ENCODE data around the gene HAUS2.
"Not testable (repeated sequence)": the region's sequence is repeated elsewhere in the genome, so short reads cannot be mapped to it uniquely, and the experiment has no call there.

The HAUS2 gene

GRCh38 chr15:42549032-42549491 lies 424 bp downstream of the HAUS2 start:
- Mint-ChIP-seq H3K4me1 (ENCODE audit: low read depth) (peaks cover 55% of the 10 kb centered on the region), H3K27ac (peak overlapping the region; percentile 96), H3K36me3 (peaks cover 4% of the 10 kb centered on the region), H3K4me3 (peak overlapping the region; percentile 99), H3K27me3 (no peaks in the 10 kb centered on the region), H3K9me3 (ENCODE audit: low read depth) (no peaks in the 10 kb centered on the region)

- Mint-ChIP-seq H3K4me1 (ENCODE audit: low read depth) (peaks cover 56% of the 10 kb centered on the region), H3K27ac (peak overlapping the region; percentile 64), H3K9me3 (ENCODE audit: low read depth) (no peaks in the 10 kb centered on the region), H3K27me3 (no peaks in the 10 kb centered on the region), H3K4me3 (peak overlapping the region; percentile 99), H3K36me3 (peaks cover 4% of the 10 kb centered on the region)
Observed at GRCh38 chr15:42549741-42550392, 1.2 kb downstream of the HAUS2 start.

- no peaks in the 10 kb centered on the region for H3K9me3 Mint-ChIP-seq (ENCODE audit: low read depth)
- H3K27ac Mint-ChIP-seq: peak overlapping the region; percentile 30
- no peaks in the 10 kb centered on the region for H3K27me3 Mint-ChIP-seq
- no peaks in the 10 kb centered on the region for H3K36me3 Mint-ChIP-seq
- H3K4me1 Mint-ChIP-seq (ENCODE audit: low read depth): peaks cover 29% of the 10 kb centered on the region
- no peak overlapping the region for H3K4me3 Mint-ChIP-seq
Observed at GRCh38 chr15:42553554-42553953, 4.9 kb downstream of the HAUS2 start.

GRCh38 chr15:42556550-42557207 lies 8.0 kb downstream of the HAUS2 start:
- peaks cover 16% of the 10 kb centered on the region for H3K4me1 Mint-ChIP-seq (ENCODE audit: low read depth)
- H3K9me3 Mint-ChIP-seq (ENCODE audit: low read depth); H3K27me3 Mint-ChIP-seq; H3K27ac Mint-ChIP-seq; H3K36me3 Mint-ChIP-seq; H3K4me3 Mint-ChIP-seq: not testable (repeated sequence)

GRCh38 chr15:42558739-42559138 lies 10.1 kb downstream of the HAUS2 start:
- H3K27me3 Mint-ChIP-seq: no peaks in the 10 kb centered on the region
- no peak overlapping the region for H3K4me3 Mint-ChIP-seq
- peaks cover 2% of the 10 kb centered on the region for H3K36me3 Mint-ChIP-seq
- no peaks in the 10 kb centered on the region for H3K9me3 Mint-ChIP-seq (ENCODE audit: low read depth)
- no peak overlapping the region for H3K27ac Mint-ChIP-seq
- H3K4me1 Mint-ChIP-seq (ENCODE audit: low read depth): peaks cover 8% of the 10 kb centered on the region

GRCh38 chr15:42575188-42576039 lies 26.8 kb downstream of the HAUS2 start, which contains the start of gene STARD9:
TSS of gene STARD9 (plus strand) at chr15:42575606. CDS start at chr15:42575716, 110 bp downstream.
- Mint-ChIP-seq H3K4me1 (ENCODE audit: low read depth) (peaks cover 16% of the 10 kb centered on the region), H3K36me3 (no peaks in the 10 kb centered on the region), H3K27me3 (no peaks in the 10 kb centered on the region), H3K4me3 (peak within 1 kb of the TSS; percentile 92), H3K27ac (peak within 1 kb of the TSS; percentile 80), H3K9me3 (ENCODE audit: low read depth) (no peaks in the 10 kb centered on the region)

GRCh38 chr15:42576040-42576594 lies 27.5 kb downstream of the HAUS2 start:
- Mint-ChIP-seq H3K27ac (peak overlapping the region; percentile 79), H3K4me1 (ENCODE audit: low read depth) (peaks cover 22% of the 10 kb centered on the region), H3K27me3 (no peaks in the 10 kb centered on the region), H3K9me3 (ENCODE audit: low read depth) (no peaks in the 10 kb centered on the region), H3K36me3 (no peaks in the 10 kb centered on the region), H3K4me3 (peak overlapping the region; percentile 92)

- H3K27ac Mint-ChIP-seq: peak overlapping the region; percentile 6
- H3K9me3 Mint-ChIP-seq (ENCODE audit: low read depth): no peaks in the 10 kb centered on the region
- H3K4me1 Mint-ChIP-seq (ENCODE audit: low read depth): peaks cover 28% of the 10 kb centered on the region
- no peaks in the 10 kb centered on the region for H3K36me3 Mint-ChIP-seq
- peak overlapping the region; percentile 92 for H3K4me3 Mint-ChIP-seq
- H3K27me3 Mint-ChIP-seq: no peaks in the 10 kb centered on the region
Observed at GRCh38 chr15:42576776-42577175, 28.1 kb downstream of the HAUS2 start.

GRCh38 chr15:42577514-42578031 lies 28.9 kb downstream of the HAUS2 start:
- H3K27ac Mint-ChIP-seq: no peak overlapping the region
- no peaks in the 10 kb centered on the region for H3K27me3 Mint-ChIP-seq
- peaks cover 36% of the 10 kb centered on the region for H3K4me1 Mint-ChIP-seq (ENCODE audit: low read depth)
- peak overlapping the region; percentile 2 for H3K4me3 Mint-ChIP-seq
- no peaks in the 10 kb centered on the region for H3K9me3 Mint-ChIP-seq (ENCODE audit: low read depth)
- H3K36me3 Mint-ChIP-seq: no peaks in the 10 kb centered on the region

GRCh38 chr15:42578984-42579537 lies 30.4 kb downstream of the HAUS2 start:
- no peaks in the 10 kb centered on the region for H3K36me3 Mint-ChIP-seq
- no peak overlapping the region for H3K4me3 Mint-ChIP-seq
- H3K9me3 Mint-ChIP-seq (ENCODE audit: low read depth): no peaks in the 10 kb centered on the region
- H3K27ac Mint-ChIP-seq: no peak overlapping the region
- H3K4me1 Mint-ChIP-seq (ENCODE audit: low read depth): peaks cover 45% of the 10 kb centered on the region
- H3K27me3 Mint-ChIP-seq: no peaks in the 10 kb centered on the region

- no peaks in the 10 kb centered on the region for H3K9me3 Mint-ChIP-seq (ENCODE audit: low read depth)
- H3K4me1 Mint-ChIP-seq (ENCODE audit: low read depth): peaks cover 40% of the 10 kb centered on the region
- H3K27ac Mint-ChIP-seq: peak overlapping the region; percentile 88
- H3K36me3 Mint-ChIP-seq: peaks cover 3% of the 10 kb centered on the region
- peak overlapping the region; percentile 94 for H3K4me3 Mint-ChIP-seq
- H3K27me3 Mint-ChIP-seq: no peaks in the 10 kb centered on the region
Observed at GRCh38 chr15:42581272-42581730, 32.7 kb downstream of the HAUS2 start.

GRCh38 chr15:42582569-42583375 lies 34.1 kb downstream of the HAUS2 start:
- Mint-ChIP-seq H3K36me3 (peaks cover 4% of the 10 kb centered on the region), H3K4me3 (peak overlapping the region; percentile 94), H3K4me1 (ENCODE audit: low read depth) (peaks cover 34% of the 10 kb centered on the region), H3K9me3 (ENCODE audit: low read depth) (no peaks in the 10 kb centered on the region), H3K27ac (no peak overlapping the region), H3K27me3 (no peaks in the 10 kb centered on the region)

GRCh38 chr15:42584031-42584765 lies 35.6 kb downstream of the HAUS2 start:
- H3K4me1 Mint-ChIP-seq (ENCODE audit: low read depth): peaks cover 31% of the 10 kb centered on the region
- H3K27me3 Mint-ChIP-seq: no peaks in the 10 kb centered on the region
- H3K36me3 Mint-ChIP-seq: peaks cover 11% of the 10 kb centered on the region
- H3K27ac Mint-ChIP-seq: no peak overlapping the region
- H3K9me3 Mint-ChIP-seq (ENCODE audit: low read depth): no peaks in the 10 kb centered on the region
- H3K4me3 Mint-ChIP-seq: no peak overlapping the region

Data from activated naive CD8-positive, alpha-beta T cell (primary cell).